GM19035 (cell line): Measurements from ENCODE around the gene MACROH2A1.

Source experiments
- ATAC-seq: cut with Tn5 transposase; IDR thresholded peaks from one replicate; pipeline ENCODE4 v1.9.1; 2021; ENCODE audit not compliant: unreplicated experiment

Gene MACROH2A1

DNA sequence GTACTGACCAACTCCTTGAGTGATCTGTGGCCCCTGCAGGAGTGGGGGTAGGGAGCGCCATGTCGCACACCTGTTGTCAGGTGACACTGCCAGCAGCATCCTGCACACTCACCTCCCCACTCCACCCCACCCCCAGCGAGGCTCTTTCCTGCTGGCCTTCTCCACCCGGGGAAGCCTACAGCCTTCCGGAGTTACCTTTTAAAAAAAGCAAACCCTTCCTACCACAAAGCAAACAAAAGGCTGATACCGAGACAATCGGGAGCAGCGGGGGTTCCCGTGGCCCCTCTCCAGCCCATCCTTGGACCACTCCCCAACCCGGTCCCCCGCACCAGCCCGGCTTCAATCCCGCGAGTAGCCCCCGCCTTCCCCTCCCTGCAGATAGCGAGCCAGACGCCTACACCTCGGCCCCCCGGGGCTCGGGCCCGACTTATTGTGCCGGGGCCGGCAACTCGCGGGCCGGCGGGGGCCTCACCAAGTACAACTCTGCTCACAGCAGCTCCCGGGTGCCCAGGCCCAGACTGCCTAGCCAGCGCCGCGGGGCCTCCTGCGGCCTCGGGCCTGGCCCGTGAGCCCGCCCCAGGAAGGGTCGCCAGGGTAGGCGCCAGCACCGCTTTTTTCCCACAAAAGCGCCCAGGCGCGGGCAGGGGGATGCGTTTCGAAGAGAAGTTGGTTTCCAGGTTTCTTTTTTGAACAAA, 724 bp downstream of the MACROH2A1 start:
- ATAC-seq, result peak; percentile 44

DNA sequence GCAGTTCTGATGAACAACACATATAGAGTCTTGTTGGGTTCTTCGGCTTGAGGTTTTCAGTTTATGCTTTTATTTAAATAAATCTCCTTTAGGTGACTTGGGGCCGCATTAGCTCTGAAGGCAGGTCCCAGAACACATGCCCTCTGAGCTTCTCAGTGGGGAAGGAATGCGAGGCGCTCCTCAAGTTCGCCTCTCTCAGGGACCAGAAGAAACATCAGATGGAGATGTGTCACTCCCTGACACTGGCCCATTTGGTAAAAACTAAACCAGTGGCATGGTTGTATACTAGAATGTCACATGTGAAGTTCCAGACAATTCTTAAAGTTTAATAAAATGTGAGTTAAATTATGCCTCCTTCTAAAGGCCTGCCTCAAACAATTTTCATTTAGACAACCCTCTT, 1.9 kb downstream of the MACROH2A1 start:
- ATAC-seq, result no peak

DNA sequence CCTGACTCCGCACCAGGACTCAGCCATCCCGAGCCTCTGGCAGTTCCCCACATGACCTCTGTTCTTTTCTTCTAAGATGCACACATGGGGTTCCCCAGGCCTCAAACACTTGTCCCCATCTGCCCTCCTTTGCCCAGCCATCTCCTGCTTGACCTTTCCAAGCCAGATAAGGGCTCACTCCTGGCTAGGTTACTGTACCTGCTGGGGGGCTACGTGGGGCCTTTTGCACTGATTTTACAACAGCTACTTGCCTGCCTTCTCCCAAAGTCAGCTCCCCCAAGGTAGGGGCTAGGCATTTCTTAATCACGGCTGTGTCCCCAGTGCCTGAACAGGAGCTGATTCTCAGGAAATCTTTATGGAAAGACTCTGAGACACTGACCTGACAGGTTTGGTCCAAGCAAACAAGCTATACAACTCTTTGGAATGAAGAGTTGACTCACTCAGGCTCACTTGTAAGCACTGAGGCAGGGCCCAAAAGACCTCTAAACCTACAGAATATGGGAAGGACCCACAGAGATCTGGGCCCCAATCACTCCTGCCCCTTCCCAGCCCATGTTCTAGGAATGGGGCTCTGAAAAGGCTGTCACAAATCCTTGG, 2.5 kb downstream of the MACROH2A1 start:
- ATAC-seq, result no peak

DNA sequence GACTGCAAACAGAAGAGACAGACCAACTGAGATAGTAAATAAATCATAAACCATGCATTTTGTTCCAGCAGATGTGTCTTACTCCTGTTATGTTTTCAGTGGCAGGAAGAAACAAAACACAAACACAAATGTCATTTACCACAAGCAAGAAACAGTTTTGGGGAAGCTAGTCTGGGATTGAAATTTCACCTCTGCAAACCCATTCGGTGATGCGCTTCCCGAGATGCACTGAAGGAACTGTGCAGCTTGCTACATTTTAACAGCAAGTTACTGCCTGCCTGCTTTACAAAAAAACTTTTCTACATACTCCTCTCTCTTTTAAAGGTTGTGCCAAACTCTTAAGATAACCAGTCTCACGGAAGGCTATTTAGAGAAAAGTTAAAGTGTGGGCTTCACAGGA, 3.2 kb downstream of the MACROH2A1 start:
- ATAC-seq, result no peak

DNA sequence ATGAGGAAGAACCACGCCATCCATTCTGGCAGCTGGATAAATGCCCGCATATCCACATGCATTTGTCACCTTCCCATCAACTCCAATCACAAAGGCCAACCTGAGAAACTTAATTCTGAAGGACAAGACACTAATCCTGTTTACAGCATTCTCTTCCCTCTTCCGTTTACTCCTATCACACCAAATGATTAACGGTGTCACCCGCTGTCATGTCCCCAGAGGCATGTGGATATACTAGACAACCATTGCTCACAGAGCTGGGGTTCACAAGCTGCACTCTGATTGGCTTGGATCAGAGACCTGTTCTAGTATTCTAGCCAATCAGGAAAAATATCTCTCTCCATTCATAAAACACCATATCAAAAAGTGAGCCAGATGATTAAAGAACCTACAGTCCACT, 3.6 kb downstream of the MACROH2A1 start:
- ATAC-seq, result no peak

DNA sequence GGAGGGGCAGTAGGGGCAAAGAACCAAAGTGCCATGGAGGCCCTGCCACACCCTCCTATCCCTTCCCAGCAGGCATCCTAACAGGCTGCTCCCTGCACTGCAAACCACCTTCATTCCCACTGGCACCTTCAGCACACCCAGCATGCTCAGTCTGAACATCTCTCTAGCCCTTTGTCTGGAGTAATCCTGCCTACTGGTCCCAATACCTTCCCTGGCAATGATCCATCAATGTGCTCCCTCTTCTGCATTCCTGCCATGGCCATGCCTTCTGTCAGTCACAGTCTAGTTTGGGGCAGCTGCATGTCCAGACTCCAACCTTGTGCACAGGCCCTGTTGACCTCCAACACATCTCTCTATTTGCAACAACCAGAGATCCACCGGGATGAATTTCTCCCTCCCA, 4.9 kb downstream of the MACROH2A1 start:
- no peak for ATAC-seq

DNA sequence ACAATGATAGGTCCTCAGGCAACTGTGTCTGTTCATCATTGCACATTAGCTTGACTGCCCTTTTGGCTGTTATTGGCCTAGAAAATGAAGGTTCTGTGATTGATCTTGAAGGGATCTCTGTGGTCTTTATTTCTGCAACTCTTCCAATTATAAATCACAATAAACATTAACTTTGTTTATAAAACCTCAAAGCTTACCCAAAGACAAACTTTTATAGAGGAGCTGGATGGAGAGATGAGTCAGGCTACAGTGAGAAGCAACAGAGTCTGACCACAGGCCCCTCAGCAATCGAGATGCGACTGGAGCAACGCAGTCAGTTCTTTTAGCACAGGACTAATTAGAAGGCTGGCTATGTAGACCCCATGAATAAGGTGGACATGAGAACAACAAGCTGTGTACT, 5.3 kb downstream of the MACROH2A1 start:
- ATAC-seq, result no peak

DNA sequence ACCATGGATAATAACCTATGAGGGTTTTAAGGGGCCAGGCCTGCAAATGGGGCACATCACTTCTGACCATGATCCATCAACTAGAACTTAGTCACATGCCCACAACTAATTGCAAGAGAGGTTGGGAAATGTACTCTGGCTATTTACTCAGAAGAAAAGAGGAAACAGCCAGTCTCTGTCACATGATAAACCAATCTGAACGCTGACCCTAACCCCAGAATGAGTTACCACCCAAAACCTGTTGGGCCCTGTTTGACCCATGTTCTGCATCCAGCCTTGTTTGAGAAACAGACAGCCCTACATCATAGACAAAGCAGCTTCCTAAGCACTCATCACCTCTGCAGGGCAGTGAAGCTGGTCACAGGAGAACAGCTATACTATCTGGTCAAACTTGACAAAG, 5.8 kb downstream of the MACROH2A1 start:
- no peak for ATAC-seq

DNA sequence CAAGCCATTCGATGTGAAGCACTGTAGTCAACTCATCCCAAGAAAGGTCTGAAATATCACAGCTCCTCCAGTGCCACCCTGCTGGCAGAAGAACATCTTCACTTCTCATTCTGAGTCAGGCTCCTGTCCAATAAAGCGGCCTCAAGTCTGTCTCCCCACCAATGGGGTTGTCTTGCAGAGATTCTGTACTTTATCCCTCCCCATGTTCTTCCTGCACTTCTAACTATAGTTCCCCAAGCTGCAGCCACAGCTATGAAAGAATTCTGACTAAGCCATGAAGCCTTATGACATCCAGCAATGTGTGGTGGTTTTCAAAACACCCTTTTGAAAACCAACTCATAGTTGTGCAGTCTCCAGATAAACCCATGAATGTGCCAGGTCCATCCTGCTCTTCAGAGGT, 6.8 kb downstream of the MACROH2A1 start:
- ATAC-seq, result no peak

DNA sequence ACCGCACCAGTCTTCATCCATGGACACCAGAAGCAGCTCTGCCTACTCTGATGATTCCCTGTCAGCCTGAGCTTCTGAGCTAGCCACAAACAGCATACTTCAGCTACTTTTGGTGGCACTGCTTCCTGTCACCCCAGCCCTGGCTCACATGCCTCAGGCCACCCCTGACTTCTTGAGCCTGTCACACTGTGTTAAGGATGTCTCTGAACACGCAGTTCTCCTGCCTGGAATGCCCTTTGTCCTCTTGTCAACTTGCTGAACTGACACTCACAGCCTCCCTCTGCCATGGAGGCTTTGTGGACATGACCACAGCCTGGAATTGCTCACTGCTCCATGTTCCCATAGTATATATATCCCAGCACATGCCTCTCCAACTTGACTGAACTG, 7.2 kb downstream of the MACROH2A1 start:
- ATAC-seq, result no peak

DNA sequence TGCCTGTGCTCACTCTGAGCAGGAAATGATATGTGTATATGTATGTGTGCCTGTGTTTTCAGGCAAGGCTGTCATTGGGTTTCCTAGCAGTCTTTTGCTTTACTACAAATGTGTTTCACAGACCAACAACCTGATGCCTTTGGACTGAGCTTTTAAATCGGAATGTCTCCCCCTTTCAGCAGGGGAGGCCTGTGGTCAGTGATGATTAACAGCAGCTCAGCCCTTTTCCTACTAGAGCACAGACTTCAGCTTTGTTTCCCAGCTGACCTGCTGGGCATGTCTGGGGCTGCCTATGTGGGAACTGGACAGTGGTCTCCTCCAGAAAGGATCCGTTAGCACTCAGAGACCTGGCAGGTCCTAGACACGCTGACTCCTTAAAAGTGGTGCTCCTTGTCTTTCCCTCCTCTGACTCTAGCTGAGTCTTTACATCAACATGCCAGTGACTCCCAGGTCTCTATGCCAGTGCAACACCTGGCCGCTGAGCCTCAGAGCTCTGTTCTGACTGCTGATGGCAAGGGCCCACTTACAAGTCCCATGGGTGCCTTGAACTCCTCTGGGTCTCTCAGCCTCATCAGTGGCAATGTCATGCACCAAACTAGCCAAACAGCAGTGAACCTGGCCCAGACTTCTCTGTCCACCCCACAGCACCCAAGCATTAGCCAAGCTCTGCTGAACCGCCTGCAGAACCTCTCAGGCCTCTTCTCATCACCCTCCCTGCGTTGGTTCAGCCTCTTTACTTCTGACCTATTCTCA, 7.7 kb downstream of the MACROH2A1 start:
- ATAC-seq, result no peak

DNA sequence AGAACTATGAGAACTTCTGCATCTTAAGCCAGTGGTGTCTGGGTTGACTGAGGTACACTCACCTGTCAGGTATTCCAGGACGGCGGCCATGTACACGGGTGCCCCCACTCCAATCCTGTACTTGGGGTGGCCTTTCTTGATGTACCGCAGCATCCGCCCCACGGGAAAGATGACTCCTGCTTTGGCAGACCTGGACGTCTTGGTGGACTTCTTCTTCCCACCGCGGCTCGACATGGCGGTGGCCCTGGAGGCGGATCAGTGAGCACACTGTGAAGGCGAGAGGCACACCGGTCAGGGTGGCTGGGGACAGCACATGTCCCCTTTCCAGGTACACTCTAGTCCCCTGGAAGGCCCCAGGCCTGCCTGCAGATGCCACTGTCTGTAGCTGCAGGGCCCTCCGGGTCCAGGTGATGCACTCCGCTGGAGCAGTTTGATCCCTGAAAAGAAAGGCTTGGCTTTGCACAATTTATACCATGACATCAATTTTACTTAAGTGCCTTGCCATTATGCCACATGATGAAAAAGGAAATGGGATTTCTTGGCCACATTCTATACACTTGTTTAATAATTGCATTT, 10.1 kb downstream of the MACROH2A1 start:
- ATAC-seq, result no peak

DNA sequence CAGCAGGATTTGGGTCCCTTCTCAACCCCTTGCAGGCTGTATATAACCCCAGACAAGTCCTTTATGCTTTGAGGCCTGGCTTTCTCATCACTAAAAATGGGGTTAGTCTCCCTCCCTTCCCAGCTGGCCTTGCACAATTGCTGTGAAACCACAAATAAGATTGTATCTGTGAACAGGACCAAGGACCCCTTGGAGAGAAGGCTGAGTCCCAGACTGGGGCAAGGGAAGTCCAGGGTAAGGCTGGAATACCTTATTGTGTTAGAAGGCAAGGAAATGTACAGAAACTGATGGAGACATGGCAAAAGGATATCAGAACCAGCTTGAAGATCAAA, 11.4 kb downstream of the MACROH2A1 start:
- ATAC-seq, result no peak

DNA sequence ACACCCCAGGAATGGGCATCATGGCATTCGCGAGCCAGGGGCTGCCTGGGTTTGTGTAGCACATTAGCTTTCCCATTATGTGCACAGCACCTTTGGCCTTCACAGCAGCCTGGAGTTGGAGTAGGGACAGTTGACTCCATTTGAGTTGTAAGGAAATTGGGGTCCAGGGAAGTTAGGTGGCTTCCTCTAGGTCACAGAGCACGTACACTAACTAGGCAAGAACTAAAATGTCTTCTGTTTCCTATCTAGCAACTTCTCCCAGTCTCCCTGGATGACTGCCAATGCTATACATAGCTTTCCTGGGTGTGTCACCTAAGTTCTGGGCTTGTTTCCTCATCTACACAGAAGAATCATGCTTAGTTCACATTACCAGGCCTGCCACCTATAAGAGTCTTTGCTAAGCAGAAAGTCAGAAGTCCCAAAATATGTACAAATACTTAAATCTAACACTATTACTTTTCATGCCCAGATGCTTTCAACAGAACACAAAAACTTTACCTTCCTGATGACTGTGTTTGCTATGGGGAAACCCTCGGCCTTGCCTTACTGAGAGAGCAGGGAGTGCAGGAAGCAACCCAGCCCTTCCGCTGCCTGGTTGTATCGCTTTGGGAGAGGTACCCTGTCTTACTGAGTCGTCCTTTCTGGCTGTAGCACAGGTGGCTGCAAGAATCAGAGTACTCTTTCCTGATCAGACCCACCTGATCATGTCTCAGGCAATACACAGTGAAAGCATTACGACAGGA, 12.0 kb downstream of the MACROH2A1 start:
- no peak for ATAC-seq

DNA sequence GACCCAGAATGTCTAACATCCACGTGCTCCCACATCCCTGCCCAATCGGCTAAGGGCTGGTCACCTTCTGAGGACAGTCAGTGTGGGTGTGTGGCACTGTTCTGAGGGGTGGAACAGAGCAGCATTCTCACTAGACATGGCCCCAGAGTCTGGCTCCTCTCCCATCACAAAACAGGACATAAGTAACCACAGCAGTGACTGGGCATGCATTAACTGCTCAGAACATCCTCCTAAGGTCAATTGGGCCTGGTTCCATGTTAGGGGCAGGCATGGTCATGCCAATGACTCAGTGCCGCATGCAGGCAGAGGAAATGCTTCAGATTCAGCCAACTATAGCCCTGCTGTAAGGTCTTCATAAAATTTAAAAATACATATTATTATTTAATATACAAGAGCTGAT, 12.9 kb downstream of the MACROH2A1 start:
- ATAC-seq, result no peak

DNA sequence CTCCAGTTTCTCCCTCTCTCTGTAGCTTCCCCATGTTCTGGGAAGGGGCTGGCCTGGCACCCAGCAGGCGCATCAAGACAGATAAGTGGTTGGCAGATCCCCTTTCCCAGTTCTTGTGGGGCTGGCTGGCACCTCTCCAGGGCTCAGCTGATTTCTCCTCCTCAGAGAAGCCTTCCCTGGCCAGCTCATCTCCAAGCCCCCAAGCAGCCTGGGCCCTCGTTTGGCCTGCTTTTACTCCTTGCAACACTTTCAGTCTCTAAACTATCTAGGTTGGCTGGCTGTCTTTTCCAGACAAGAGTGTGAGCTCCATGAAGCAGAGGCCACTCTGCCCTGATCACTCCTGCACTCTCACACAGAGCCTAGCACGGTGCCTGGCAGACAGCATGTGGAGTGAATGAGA, 13.5 kb downstream of the MACROH2A1 start:
- ATAC-seq, result no peak

DNA sequence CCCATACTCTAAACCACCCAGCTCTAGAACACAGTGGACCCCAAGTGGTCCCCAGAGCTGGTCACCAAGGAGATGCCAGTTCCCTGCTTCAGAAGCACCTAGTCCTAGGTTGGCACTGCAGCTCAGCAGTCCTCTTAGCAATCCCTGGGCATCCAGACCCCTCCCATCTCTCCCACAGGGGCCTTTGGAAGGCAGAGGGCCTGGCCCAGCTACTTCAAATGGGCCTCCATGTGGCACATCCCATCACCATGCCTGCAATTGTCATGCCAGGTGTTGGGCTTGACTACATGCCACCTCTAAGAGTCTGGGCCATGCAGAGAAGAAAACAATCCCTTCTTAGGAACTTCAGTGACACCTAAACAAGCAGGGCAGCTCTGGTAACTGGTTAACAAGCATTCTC, 14.1 kb downstream of the MACROH2A1 start:
- ATAC-seq, result no peak

DNA sequence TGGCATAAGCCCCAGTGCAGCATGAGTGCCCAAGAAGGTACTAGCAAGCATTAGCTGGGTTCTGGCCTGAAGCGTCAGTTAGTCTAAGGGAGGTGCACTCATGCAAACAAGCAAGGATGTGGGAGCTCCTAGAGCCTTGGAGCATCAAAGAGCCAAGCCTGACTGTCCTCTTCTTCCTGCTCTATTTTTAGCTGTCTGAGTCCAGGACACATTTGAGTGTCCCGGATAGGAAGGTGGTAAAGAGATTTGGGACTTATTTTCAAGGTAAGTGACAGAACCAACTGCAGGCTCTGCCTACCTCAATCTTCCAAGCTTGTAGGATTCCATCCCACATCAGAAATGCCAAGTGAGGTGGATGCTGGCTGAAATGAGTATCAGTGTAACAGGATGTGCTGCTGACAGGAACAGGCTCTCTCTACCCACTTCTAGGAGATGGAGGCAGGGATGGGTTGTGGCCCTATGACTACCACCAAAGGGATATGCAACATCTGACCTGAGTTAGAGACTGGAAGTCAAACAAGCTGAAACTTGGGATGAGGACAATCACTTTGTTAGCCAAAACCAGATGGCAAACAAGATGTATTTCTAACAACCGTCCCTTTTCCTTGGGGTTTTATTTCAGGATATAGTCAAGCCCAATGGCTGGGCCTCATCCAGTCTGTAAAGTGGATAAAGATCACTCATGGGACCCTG, 15.1 kb downstream of the MACROH2A1 start:
- ATAC-seq, result no peak

DNA sequence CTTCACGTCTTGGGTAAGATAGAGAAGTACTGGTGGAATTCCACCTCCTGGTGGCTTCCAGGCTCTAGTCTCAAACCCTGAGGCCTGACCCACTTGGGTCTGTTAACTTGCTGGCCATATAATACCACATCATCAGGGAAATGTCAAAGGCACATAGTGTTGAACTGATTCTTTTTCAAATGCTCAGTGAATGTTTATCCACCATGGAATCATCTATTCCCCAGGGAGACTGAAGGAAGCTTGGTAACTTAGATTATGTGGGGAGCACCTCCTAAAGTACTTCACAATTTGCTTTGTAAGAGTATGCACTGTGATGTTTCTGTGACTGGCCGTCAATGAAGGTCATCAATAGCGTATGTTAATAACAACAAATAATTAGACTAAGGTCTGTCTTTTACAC, 16.1 kb downstream of the MACROH2A1 start:
- no peak for ATAC-seq

DNA sequence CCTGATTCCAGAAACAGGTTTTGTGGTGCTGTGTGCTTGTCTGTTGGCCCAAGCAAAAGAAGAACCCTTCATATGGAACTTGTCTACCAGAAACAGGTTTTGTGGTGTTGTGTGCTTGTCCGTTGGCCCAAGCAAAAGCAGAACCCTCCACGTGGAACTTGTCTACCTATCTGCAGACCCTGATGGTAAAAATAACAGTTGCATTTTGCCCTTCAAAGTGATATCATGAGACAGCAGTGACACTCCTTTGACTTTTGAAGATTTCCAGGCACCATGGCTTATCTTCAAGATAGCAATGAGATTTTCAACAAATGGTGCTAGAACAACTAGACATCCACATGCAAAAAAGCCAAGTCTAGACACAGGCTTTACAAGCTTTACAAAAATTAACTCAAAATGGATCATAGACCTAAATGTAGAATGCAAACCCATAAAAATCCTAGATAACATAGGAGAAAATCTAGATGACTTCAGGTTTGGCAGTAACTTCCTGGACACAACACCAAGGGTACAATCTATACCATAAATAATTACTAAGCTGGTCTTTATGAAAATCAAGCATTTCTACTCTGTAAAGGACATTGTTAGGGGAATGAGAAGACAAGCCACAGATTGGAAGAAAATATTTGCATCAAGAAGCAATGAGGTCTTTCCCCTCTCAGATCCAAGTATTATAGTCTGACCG, 16.8 kb downstream of the MACROH2A1 start:
- ATAC-seq, result no peak
